ENCODE results near the gene MARCHF2. TPM values are rescaled to one million over a fixed set of nuclear protein-coding genes. Genes with fewer than 3 reads are reported as not detected.
"Not testable (repeated sequence)": the region's sequence is repeated elsewhere in the genome, so short reads cannot be mapped to it uniquely, and the experiment has no call there.

Gene MARCHF2
- total RNA-seq, 2 experiments from 2014 or later, result 9.1 to 10.1 TPM

- no peak overlapping the region for H3K27ac Mint-ChIP-seq
- ChIA-PET POLR2A (no interaction called here), CTCF (interaction anchor here (0.7 to 1.4 kb wide), 2 partner anchors 9 to 216 kb away, joined by 3 to 4 read pairs; partner anchors contain the start of gene MARCHF2)
- H3K36me3 Mint-ChIP-seq (ENCODE audit: low read depth), result peaks cover 3% of the 10 kb centered on the region
- no peaks in the 10 kb centered on the region for H3K4me1 Mint-ChIP-seq
- no peaks in the 10 kb centered on the region for H3K9me3 Mint-ChIP-seq (ENCODE audit: low read depth)
- DNase-seq (no peak), ATAC-seq (no peak)
- intact Hi-C loops (cut with DNase I, micrococcal nuclease), result no loop called here
- H3K27me3 Mint-ChIP-seq, result no peaks in the 10 kb centered on the region
- no peak overlapping the region for H3K4me3 Mint-ChIP-seq
These were observed 8.7 kb downstream of the MARCHF2 start for GRCh38 chr19:8421484-8422461.

DNA sequence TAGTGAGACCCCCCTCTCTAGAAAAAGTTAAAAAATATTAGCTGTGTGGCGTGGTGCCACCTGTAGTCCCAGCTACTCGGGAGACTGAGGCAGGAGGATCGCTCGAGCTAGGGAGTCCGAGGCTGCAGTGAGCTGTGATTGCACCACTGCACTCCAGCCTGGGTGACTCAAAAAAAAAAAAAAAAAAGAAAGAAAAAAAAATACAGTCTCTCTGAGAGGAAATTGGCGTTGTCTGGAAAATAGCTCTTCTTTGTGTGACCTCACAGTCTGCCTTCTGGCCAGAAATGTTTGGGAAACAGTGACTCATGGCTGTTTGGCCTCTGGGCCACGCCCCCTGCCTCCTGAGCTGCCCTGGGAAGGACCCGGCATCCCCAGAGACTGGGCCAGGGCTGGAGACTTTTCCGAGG is 10.7 kb downstream of the MARCHF2 start:
- H3K4me3 Mint-ChIP-seq, result no peak overlapping the region
- intact Hi-C loops (cut with DNase I, micrococcal nuclease), result no loop called here
- no peaks in the 10 kb centered on the region for H3K27me3 Mint-ChIP-seq
- ATAC-seq (no peak), DNase-seq (no peak)
- H3K9me3 Mint-ChIP-seq (ENCODE audit: low read depth), result no peaks in the 10 kb centered on the region
- ChIA-PET POLR2A (no interaction called here), CTCF (interaction anchor here (0.5 to 1.3 kb wide), 5 partner anchors 9 to 1397 kb away, joined by 3 to 4 read pairs (median 3); partner anchors contain the start of gene MARCHF2)
- no peaks in the 10 kb centered on the region for H3K4me1 Mint-ChIP-seq
- no peak overlapping the region for H3K27ac Mint-ChIP-seq
- H3K36me3 Mint-ChIP-seq (ENCODE audit: low read depth), result peaks cover 3% of the 10 kb centered on the region

- H3K4me1 Mint-ChIP-seq; H3K27me3 Mint-ChIP-seq; H3K9me3 Mint-ChIP-seq (ENCODE audit: low read depth); intact Hi-C loops (cut with DNase I, micrococcal nuclease); CTCF ChIA-PET; H3K27ac Mint-ChIP-seq; H3K4me3 Mint-ChIP-seq; DNase-seq; ATAC-seq; H3K36me3 Mint-ChIP-seq (ENCODE audit: low read depth): not testable (repeated sequence)
- POLR2A ChIA-PET, result interaction anchor here (0.6 kb wide), 2 partner anchors 12 to 24 kb away, joined by 4 to 6 read pairs; partner anchors contain the start of gene MARCHF2
These were observed 12.2 kb downstream of the MARCHF2 start for GRCh38 chr19:8425331-8425730.

DNA sequence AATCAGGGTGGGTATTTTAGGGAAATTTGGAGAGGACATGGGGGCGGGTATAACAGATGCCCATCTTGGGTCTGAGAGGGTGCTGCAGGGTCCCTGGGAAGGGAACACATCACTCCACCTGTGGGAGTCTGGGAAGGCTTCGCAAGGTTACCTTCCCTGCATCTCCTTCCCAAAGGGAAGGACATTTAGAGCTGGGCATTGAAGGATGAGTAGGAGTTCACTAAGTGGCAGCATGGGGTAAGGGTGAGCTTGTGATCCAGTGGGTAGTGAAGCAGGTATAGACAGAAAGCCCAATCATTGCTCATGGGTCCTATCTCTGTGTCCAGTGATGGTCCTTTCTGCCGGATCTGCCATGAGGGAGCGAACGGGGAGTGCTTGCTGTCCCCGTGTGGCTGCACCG is 13.2 kb downstream of the MARCHF2 start:
- Mint-ChIP-seq H3K4me1 (no peaks in the 10 kb centered on the region), H3K9me3 (ENCODE audit: low read depth) (no peaks in the 10 kb centered on the region), H3K27ac (no peak overlapping the region), H3K27me3 (no peaks in the 10 kb centered on the region), H3K36me3 (ENCODE audit: low read depth) (peaks cover 3% of the 10 kb centered on the region), H3K4me3 (no peak overlapping the region)
- ATAC-seq (no peak), DNase-seq (no peak)
- ChIA-PET CTCF (no interaction called here), POLR2A (no interaction called here)
- intact Hi-C loops (cut with DNase I, micrococcal nuclease), result no loop called here

DNA sequence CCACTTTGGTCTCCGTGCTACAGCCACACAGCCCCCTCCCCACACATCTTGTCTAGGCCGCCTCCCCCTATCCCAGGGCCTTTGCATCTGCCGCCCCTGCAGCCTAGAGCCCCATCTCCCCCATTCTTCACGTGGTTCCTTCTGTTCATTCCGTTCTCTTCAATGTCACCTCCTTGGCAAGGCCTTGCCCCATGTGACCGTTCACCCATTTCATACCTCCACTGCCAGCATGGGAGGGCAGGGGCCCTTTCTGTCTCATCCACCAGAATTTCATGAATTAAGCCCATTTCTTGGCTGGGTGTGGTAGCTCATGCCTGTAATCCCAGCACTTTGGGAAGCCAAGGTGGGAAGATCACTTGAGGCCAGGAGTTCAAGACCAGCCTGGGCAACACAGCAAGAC is 15.9 kb downstream of the MARCHF2 start:
- no peak overlapping the region for H3K27ac Mint-ChIP-seq
- CTCF ChIA-PET, result no interaction called here
- POLR2A ChIA-PET, result no interaction called here
- H3K4me3 Mint-ChIP-seq, result no peak overlapping the region
- no peaks in the 10 kb centered on the region for H3K9me3 Mint-ChIP-seq (ENCODE audit: low read depth)
- H3K27me3 Mint-ChIP-seq, result no peaks in the 10 kb centered on the region
- intact Hi-C loops (cut with DNase I, micrococcal nuclease), result no loop called here
- DNase-seq, result no peak
- H3K4me1 Mint-ChIP-seq, result no peaks in the 10 kb centered on the region
- H3K36me3 Mint-ChIP-seq (ENCODE audit: low read depth), result no peaks in the 10 kb centered on the region
- ATAC-seq, result no peak

DNA sequence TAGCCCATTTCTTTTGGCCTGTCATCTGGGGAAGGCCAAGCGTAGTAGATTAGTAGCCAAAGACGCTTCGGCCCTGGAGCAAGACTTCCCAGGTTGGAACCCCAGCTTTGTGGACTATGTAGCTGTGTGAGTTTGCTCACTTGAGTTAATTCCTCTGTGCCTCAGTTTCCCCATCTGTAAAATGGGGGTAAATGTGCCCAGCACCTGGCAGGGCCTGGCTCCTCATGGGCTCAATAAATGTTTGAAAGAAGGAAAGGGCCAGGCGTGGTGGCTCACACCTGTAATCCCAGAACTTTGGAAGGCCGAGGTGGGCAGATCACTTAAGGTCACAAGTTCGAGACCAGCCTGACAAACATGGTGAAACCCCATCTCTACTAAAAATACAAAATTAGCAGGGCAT is 16.7 kb downstream of the MARCHF2 start:
- no peaks in the 10 kb centered on the region for H3K27me3 Mint-ChIP-seq
- CTCF ChIA-PET, result no interaction called here
- DNase-seq (no peak), ATAC-seq (no peak)
- no peak overlapping the region for H3K27ac Mint-ChIP-seq
- no peak overlapping the region for H3K4me3 Mint-ChIP-seq
- intact Hi-C loops (cut with DNase I, micrococcal nuclease), result no loop called here
- no peaks in the 10 kb centered on the region for H3K9me3 Mint-ChIP-seq (ENCODE audit: low read depth)
- H3K36me3 Mint-ChIP-seq (ENCODE audit: low read depth), result no peaks in the 10 kb centered on the region
- POLR2A ChIA-PET, result no interaction called here
- H3K4me1 Mint-ChIP-seq, result no peaks in the 10 kb centered on the region

- ATAC-seq (no peak), DNase-seq (no peak)
- H3K27ac Mint-ChIP-seq, result no peak overlapping the region
- H3K9me3 Mint-ChIP-seq (ENCODE audit: low read depth), result no peaks in the 10 kb centered on the region
- H3K36me3 Mint-ChIP-seq (ENCODE audit: low read depth), result no peaks in the 10 kb centered on the region
- H3K27me3 Mint-ChIP-seq, result no peaks in the 10 kb centered on the region
- intact Hi-C loops (cut with DNase I, micrococcal nuclease), result no loop called here
- H3K4me3 Mint-ChIP-seq, result no peak overlapping the region
- ChIA-PET POLR2A (interaction anchor here (0.6 kb wide), 1 partner anchor 139 kb away, joined by 3 read pairs; no protein-coding TSS in a partner anchor), CTCF (no interaction called here)
- peaks cover 2% of the 10 kb centered on the region for H3K4me1 Mint-ChIP-seq
These were observed 17.5 kb downstream of the MARCHF2 start for GRCh38 chr19:8430650-8431049.

DNA sequence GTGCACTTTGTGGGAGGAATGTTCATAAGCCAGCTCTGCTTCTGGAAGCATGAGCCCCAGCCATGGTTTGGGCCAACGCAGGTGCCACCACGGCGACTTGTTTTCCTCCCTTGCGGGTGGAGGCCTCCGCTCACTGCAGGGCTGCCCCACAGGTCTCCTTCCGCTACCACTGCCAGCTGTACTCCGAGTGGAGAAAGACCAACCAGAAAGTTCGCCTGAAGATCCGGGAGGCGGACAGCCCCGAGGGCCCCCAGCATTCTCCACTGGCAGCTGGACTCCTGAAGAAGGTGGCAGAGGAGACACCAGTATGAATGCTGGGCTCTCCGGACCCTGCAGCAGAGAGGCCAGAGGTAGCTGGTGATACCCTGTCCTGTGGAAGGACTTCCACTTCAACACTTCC is 25.1 kb downstream of the MARCHF2 start:
- intact Hi-C loops (cut with DNase I, micrococcal nuclease), result no loop called here
- Mint-ChIP-seq H3K27ac (no peak overlapping the region), H3K36me3 (ENCODE audit: low read depth) (peaks cover 2% of the 10 kb centered on the region), H3K9me3 (ENCODE audit: low read depth) (no peaks in the 10 kb centered on the region), H3K27me3 (no peaks in the 10 kb centered on the region), H3K4me1 (peaks cover 5% of the 10 kb centered on the region), H3K4me3 (no peak overlapping the region)
- no peak for ATAC-seq
- no peak for DNase-seq
- CTCF ChIA-PET, result no interaction called here
- POLR2A ChIA-PET, result interaction anchor here (0.6 kb wide), 1 partner anchor 143 kb away, joined by 3 read pairs; no protein-coding TSS in a partner anchor

- intact Hi-C loops (cut with DNase I, micrococcal nuclease), result no loop called here
- H3K4me1 Mint-ChIP-seq, result peaks cover 17% of the 10 kb centered on the region
- ATAC-seq, result no peak
- peaks cover 17% of the 10 kb centered on the region for H3K36me3 Mint-ChIP-seq (ENCODE audit: low read depth)
- no peak overlapping the region for H3K4me3 Mint-ChIP-seq
- no peaks in the 10 kb centered on the region for H3K27me3 Mint-ChIP-seq
- DNase-seq, result no peak
- POLR2A ChIA-PET, result interaction anchor here (0.7 kb wide), 1 partner anchor 131 kb away, joined by 4 read pairs; no protein-coding TSS in a partner anchor
- no peaks in the 10 kb centered on the region for H3K9me3 Mint-ChIP-seq (ENCODE audit: low read depth)
- H3K27ac Mint-ChIP-seq, result no peak overlapping the region
- CTCF ChIA-PET, result interaction anchor here (0.6 kb wide), 1 partner anchor 252 kb away, joined by 3 read pairs; no protein-coding TSS in a partner anchor
These were observed 28.8 kb downstream of the MARCHF2 start for GRCh38 chr19:8441725-8442544.

GRCh38 chr19:8444140-8444676 is 31.1 kb downstream of the MARCHF2 start:
- not testable (repeated sequence) for DNase-seq; H3K27me3 Mint-ChIP-seq; H3K9me3 Mint-ChIP-seq (ENCODE audit: low read depth); ATAC-seq
- peak overlapping the region; percentile 97 for H3K27ac Mint-ChIP-seq
- peak overlapping the region; percentile 94 for H3K4me3 Mint-ChIP-seq
- intact Hi-C loops (cut with DNase I, micrococcal nuclease), result loop anchor here (1.0 to 2.0 kb wide), 7 partner anchors 31 to 123 kb away; partner anchors contain the start of genes RAB11B (in 2 of the 2), MARCHF2 (in 1 of the 2), NDUFA7 (in 1 of the 2) and RPS28 (in 1 of the 2)
- CTCF ChIA-PET, result interaction anchor here (1.0 to 1.2 kb wide), 4 partner anchors 19 to 135 kb away, joined by 4 read pairs; no protein-coding TSS in a partner anchor
- H3K4me1 Mint-ChIP-seq, result peaks cover 35% of the 10 kb centered on the region
- H3K36me3 Mint-ChIP-seq (ENCODE audit: low read depth), result peaks cover 28% of the 10 kb centered on the region
- POLR2A ChIA-PET, result interaction anchor here (0.7 to 1.3 kb wide), 6 partner anchors 9 to 70 kb away, joined by 3 to 9 read pairs (median 4); partner anchors contain the start of genes MARCHF2 and ZNF414

All from activated CD4-positive, alpha-beta T cell treated with anti-CD3 and anti-CD28 coated beads for 36 hours (primary cell).